HG03565 (cell line): ENCODE measurements around the gene ZCCHC24.
"Not testable (repeated sequence)": the region's sequence is repeated elsewhere in the genome, so short reads cannot be mapped to it uniquely, and the experiment has no call there.

ENCODE experiments used
- ATAC-seq: cut with Tn5 transposase; IDR thresholded peaks from one replicate; pipeline ENCODE4 v1.9.1; 2021; ENCODE audit warnings: mild to moderate bottlenecking, moderate library complexity; ENCODE audit not compliant: unreplicated experiment

The ZCCHC24 gene

DNA sequence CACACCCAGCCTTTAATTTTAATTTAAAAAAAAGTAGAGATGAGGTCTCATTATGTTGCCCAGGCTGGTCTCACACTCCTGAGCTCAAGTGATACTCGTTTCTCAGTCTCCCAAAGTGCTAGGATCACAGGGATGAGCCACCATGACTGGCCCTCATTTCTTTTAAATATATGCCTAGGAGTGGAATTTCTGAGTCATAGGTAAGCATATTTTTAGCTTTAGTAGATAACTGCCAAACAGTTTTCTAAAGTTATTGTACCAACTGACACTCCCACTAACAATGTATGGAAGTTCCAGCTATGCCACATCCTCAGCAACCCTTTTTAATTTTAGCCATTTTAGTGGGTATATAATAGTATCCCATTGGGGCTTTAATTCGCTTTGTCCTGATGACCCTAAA lies 111.9 kb downstream of the ZCCHC24 start:
- ATAC-seq, result no peak

DNA sequence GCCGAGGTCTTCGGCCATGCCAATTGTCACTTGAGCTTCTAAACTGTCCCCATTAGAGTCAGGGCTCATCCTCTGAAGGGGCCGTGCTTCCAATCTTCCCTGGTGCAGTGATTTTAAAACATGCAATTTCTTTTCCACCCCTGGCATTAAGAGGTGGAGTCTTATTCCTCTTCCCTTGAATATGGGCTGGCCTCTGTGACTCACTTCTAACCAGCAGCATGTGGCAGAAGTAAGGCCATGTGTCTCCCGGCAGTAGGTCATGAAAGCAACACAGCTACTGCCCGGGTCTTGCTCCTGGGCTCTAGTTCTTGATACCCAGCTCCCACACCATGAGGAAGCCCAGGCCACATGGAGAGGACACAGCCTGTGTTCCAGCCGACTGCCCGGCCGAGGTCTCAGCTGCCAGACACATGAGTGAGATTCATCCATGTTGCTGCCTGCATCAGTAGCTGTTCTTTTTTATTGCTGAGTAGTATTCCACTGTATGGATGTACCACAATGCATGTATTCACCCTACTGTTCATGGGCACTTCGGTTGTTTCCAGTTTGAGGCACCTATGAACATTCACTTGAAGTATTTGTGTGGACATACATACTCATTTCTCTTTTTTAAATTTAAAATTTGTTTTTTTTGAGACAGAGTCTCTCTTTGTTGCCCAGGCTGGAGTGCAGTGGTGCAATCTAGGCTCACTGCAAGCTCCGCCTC lies 112.7 kb downstream of the ZCCHC24 start:
- ATAC-seq, result not testable (repeated sequence)
